HG02885 (cell line): ENCODE results near the gene RIMS1.
A peak's percentile ranks its signal among the peaks of the same experiment; 100 is the strongest.

ENCODE experiments used
- ATAC-seq: cut with Tn5 transposase; IDR thresholded peaks from one replicate; pipeline ENCODE4 v1.9.1; 2021; ENCODE audit warnings: mild to moderate bottlenecking; ENCODE audit not compliant: unreplicated experiment, poor library complexity

Gene RIMS1

DNA sequence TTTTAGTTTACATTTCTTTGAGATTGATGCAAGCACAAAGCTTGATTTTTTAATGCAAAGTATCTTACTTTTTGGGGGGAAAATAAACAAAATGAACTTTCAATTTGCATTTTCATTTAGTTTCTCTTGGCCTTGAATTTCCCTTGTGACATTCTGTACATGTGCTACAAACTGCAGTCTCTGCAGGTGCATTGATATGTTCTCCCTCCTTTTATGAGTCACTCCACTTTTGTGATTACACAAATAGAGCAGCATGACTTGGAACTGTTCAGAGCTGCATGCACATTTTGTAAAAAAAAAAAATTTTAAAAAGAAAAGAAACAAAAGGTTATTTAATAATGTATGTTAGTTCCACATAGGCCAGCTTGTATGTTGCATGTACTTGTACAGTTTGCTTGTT is 515.5 kb downstream of the RIMS1 start:
- ATAC-seq: no peak

DNA sequence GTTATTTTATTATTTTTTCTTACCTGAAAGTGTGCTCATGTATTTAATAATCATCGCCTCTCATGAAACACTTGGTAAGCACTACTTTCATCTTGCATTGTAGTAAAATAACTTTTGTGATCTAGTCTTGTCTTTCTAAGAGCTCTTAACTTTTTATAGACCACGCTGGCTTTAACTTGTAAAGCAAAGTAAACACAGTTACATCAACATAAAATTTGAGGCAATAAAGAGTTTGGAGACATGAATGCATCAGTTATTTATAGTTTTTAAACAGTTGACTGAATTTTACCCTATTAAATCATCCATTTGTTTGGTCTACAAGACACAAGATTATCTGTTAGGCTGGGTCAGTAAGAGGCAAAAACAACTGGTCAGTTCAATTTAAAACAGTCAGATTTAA is 517.1 kb downstream of the RIMS1 start:
- no peak for ATAC-seq

DNA sequence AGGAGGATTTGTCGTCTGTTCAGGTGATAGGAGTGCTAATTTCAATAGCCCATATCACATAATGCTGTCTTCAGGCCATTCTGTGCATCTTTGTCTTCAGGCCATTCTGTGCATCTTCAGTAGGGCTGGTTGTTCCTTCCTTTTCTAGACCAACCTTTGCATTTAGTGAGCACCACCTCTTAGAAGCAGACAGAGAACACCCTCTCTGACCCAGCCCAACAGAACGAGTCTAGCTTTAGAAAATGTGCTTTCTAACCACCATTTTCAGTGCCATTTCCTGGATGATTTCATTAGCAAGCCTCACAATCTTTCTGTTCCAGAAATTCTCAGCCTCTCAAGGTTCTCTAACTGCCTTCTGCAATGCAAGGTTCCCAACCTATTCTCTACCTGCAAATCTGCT is 520.2 kb downstream of the RIMS1 start:
- ATAC-seq: peak; percentile 65

DNA sequence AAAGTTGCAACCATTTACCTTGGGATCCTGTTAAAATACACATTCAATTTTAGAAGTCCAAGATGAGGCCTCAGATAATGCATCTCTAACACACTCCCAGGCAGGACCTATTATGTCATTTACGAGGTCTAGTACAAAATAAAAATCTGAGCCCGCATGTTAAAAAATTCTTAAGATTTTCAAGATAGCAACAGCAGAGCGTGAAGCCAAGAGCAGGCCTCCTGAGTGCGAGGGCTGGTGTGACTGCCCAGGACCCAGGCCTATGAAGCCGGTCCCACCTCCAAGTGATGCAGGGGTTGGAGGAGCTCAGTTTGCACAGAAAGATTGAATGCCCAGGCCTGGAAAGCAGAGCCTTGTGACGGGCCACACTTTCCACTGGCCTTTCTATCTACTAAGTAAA is 524.4 kb downstream of the RIMS1 start:
- no peak for ATAC-seq

DNA sequence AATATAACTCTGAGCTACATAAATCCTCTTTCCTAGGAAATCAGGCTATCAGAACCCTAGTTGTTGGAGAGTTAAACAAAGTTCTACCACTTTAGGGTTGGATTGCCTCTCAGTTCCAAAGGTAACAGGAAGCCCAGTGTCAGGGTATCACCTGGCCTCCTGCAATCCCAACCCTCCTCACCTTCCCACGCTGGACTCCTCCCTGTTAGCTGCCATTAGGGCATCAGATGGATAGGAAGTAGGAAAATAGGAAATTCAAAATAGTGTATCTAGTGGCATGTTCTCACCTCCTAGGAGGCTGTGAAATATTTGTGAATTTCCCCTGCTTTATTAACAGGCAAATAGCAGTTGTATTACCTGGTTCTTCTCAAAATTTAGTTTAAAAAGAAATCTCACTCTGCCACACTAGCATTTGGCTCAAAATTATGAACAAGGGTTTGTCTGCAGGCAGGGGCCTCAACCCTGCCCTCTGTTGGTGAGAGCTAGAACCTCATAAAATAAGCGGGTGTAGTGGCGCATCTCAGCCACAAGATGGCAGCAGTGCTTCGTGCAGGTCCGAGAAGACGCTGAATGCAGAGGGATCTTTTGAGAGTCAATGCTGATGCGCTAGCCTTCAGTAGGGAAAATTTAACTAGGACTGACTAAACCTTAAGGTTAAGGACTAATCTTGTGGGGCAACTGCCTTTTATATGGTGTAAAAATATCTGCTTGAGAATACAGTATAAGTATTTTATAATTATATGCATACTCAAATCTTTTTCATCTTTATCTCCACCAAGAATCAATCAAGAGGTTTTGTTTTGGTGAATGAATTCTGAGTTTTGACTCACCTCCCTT is 525.7 kb downstream of the RIMS1 start:
- peak; percentile 90 for ATAC-seq

DNA sequence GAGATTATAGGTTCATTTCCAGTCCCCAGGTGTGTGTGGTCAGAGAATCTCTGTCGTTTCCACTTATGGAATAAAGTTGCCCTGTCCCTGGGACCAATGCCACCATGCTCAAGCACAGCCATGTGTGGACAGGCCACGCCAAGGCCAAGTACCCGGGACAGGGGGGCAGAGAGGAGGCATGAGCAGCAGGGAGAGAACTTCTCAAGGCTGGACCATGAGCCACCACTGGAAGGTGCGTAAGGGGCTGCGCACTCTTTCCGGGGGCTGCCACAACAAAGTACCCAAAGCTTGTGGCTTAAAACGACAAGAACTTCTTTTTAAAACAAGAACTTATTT is 526.3 kb downstream of the RIMS1 start:
- no peak for ATAC-seq

DNA sequence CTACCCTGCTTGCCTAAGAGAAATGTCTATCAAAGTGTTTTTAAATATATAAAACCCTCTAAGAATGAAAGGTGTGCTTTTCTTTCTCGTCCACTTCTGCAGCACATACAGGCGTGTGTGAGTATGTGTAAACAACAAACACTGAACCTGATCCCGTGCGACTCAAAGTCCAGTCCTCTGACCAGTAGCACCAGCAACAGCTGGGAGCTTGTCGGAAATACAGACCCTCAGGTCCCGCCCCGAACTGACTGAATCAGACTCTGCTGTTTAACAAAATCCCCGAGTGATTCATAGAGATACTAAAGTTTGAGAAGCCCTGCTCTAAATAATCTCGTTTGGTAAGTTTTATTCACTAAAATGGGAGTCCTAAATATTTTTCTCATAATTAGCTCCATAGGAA is 527.5 kb downstream of the RIMS1 start:
- ATAC-seq: no peak

DNA sequence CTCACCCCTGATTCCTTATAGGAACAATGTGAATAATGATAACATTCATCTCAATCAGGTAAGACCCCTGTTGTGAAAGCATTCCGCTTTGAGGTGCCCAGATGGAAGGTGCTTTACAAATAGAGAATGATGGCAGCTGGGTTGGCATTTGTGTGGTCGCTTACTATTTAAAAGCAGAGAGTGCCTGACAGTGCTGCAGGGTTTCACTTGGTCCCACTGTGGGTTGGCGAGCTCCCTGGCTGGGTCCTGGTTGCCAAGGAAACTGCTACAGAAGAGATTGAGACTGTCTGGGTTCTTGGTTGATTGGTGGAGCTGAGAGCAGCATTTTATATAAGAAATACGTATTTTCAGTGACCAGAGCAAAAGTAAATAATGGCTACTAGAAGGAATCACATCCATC is 528.3 kb downstream of the RIMS1 start:
- ATAC-seq: no peak

DNA sequence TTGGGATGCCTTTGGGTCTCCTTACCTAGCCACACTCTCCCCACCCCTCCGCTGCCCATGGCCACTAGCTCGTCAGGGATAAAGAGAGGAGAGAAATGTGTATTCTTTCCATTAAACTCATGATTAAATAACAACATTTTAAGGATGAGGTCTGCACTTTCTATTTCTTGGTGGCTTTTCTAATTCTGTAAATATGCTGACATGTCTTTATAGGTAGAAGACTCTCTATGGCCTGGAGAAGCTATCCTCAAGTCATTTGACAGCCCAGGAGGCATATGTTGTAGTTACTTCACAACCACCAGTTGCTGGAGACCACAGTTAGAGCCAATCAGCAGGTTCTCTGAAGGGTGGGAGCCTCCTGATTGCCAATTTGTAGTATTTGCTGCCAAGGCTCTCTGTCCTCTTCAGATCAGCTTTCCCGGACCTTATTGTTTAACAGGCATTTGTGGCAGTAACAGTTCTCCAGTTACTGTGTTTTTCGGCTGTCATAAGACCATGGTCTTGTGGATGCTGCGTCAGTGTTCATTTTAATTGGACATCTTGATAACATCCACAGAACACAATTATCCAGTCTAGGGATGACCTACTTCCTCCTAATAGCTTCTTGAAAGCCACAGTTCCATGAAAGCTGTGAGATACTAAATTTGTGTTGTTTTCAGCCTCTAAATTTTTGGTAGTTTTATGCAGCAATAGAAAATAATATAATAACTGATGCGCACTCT is 530.6 kb downstream of the RIMS1 start:
- no peak for ATAC-seq

DNA sequence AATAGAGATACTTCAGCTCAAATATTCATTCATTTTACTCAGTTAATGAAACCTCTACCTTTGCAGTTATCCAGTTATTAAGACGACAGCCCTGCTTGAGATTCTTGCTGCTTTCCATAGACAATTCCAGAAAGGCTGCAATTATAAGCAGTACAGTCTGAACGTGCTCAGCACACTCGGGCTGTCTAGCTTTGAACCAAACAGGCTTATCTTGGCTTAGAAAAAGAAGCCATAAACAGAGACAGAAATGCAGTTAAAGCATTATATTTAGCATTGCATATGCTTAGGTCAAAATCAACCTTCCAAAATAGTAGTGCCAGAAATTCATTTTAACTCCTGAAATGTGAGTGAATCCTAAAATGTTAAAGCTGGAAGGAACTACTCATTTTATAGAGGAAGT is 531.4 kb downstream of the RIMS1 start:
- ATAC-seq: no peak

DNA sequence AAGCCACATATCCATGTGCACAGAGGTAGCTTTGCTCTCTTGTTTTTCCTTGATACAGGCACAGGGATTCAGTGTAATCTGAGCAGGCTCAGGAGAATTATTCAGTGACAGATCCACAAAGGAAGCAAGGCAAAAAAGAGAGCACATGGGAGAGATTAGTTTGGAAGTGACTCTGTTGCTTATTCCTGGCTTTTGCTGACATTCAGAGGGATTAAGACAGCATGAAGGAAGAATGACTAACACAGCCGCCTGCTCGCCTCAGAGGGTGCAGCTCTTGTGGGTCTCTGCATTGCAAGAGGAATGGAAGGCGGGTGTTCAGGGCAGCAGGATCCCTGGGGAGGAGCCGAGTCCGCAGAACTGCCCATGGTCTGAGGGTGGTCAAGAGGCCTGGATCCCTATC is 532.1 kb downstream of the RIMS1 start:
- ATAC-seq: no peak

DNA sequence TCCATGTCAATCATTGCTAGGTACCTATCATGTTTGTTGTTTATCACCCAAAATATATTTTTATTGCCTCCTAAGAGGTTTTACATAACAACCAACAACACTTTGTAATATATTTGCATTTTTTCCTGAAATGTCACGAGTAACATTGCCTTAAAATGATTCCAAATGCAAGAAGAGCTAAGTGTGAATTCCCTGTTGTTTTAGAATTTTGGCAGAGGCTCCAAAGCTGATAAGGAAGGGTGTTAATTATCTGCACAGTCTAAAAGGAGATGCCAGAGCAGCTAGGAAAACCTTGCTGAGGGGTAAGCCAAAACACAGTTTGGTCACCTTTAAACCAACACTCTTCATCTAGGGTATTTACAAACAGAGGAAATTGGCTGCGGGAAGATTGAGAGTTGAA is 533.6 kb downstream of the RIMS1 start:
- ATAC-seq: no peak

DNA sequence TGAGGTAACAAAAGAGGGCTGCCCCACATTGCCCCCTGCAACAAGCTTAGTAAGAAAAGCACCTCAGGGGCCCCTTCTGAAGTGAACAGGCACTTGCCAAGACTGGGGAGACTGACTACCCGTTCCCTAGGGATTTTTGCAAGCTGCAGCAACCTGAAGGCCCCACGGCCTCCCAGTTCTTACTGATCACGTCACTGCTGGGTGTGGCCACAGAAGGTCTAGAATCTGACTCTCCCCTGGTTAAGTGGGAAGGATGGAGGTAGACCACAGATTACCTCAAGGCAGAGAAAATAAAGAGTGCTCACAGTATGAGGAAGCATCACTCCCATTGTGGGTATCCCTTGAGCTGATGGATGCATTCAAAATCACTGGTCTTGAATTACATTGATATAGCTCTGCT is 534.1 kb downstream of the RIMS1 start:
- ATAC-seq: peak; percentile 33

DNA sequence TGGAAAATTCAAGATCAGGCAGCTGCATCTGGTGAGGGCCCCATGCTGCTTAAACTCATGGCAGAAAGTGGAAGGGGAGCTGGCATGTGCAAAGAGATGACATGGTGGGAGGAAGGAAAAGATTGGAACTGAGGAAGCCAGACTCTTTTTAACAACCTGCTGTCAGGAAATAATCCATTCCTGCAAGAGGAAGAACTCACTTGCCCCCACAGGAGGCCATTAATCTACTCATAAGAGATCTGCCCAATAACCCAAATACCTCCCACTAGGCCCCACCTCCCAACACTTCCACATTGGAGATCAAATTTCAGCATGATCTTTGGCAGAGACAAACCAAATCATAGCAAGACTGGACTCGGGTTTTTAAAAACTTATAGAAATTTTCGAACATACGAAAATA is 535.0 kb downstream of the RIMS1 start:
- ATAC-seq: no peak

DNA sequence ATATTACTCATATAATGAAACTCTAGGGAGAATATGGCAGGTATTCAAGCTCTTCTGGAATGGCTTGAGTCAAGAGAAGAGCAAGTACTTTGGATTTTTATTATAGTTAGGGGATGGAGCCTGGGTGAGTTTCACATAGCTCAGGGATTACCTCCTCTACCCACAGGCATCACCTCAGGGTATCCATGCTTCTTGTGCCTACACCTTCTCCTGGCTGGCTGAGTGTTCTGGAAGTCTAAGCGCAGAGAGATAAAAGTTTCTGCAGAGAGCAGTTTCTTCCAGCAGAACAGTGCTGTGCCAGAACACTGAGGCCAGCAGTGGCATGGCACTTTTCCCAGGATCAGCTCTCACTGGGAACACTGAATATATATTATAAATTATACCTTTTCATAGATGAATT is 535.8 kb downstream of the RIMS1 start:
- no peak for ATAC-seq

DNA sequence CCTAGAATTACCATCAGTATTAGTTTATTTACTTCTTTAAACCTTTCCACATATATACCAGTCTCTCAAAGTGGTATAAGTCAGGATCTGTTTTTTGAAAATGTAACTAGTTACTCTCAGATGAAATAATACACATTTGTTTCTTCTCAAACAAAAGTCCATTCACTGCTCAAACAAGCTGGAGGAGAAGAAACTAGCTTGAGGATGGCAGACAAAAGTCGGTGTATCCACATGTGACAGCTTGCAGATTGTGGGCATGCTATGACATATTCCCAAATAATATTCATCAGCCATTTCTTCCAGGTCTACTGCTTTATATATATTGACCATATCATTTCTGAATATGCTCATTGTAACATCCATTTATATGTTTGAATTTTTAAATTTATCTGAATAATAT is 538.1 kb downstream of the RIMS1 start:
- no peak for ATAC-seq

DNA sequence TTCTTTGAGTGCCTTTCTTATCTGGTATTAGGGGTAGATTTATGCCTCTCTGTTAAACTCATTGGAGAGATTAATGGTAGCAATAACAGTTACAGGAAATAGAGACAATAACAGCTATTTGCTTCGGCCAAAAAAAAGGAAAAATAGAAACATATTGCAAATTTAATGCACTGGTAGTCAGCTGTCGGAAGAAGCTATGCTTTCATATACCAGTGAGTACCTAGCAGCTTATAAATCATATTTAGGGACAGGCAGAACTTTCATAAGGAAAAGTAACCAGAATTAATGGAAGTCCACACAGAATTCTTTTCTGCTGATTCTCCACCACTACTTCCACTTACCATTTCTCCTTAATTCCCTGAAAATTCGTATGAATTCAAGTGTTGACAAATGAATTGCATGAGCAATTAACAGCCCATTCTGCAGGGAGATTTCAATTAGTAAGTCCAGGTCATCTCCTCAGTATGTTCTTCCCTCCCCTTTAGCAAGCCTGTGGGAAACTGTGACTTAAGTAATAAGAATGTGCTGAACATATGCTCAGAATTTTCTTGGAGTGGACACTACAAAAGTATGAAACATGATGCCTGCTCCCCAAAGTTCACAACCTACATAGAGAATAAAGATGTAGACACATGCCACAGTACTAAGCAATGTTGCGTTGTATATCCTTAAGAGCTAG is 538.8 kb downstream of the RIMS1 start:
- ATAC-seq: no peak

DNA sequence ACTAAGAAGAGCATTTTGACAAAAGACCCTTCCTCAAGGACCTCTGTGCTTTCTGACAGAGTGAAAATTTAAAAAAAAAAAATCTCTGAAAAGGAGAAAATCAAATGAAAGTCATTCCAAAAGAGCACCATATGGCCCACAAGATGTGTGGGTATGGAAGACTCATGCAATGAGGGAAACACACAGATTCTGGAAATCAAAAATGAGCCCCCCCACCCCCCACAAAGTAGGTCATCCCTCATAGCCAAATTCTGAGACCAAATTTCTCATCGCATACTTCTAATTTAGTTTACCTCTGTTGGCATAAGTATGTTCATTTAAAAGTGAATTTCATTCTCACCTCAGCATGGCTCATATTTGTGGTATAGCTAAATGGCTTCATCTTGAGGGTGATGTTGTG is 554.3 kb downstream of the RIMS1 start:
- ATAC-seq: no peak

DNA sequence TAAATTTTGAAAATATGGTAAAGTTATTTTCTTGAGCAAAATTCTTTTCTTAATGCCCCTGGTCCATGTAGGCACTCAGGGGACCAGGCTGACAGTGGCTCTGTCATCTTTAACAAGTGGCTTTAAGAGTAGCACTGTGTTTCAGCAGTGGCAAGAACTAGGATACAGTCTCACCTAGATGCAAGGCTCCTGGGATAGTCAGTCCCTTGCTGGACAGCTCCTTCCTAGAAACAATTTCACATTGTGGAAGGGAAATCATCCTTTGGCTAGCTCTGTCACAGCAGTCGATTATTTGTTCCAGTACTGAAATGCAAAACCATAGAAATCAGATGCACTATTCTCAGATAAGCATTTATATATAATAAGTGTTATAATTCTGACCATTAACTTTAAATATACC is 560.1 kb downstream of the RIMS1 start:
- ATAC-seq: no peak
